Non-pigmented ciliary epithelial cell (primary cell): ENCODE measurements around the gene TOP2A.

Experiments
- DNase-seq: peaks from one replicate; pipeline ENCODE4 v3.0.0-alpha.2; 2010; ENCODE audit warnings: low read depth

TOP2A gene

GRCh38 chr17:40356990-40357881 is 60.5 kb downstream of the TOP2A start:
- no peak for DNase-seq

- DNase-seq, result no peak
Observed at GRCh38 chr17:40355804-40356758, 61.6 kb downstream of the TOP2A start.

GRCh38 chr17:40355123-40355803 is 62.4 kb downstream of the TOP2A start:
- no peak for DNase-seq

GRCh38 chr17:40354221-40355122 is 63.2 kb downstream of the TOP2A start:
- DNase-seq, result no peak

GRCh38 chr17:40352779-40353394 is 64.8 kb downstream of the TOP2A start:
- DNase-seq, result no peak

- no peak for DNase-seq
Observed at GRCh38 chr17:40352237-40352778, 65.4 kb downstream of the TOP2A start.

- no peak for DNase-seq
Observed at GRCh38 chr17:40351359-40352236, 66.1 kb downstream of the TOP2A start.

GRCh38 chr17:40350689-40351358 is 66.9 kb downstream of the TOP2A start:
- DNase-seq, result no peak

GRCh38 chr17:40349895-40350688 is 67.6 kb downstream of the TOP2A start:
- no peak for DNase-seq

- no peak for DNase-seq
Observed at GRCh38 chr17:40349477-40349894, 68.2 kb downstream of the TOP2A start.

GRCh38 chr17:40348562-40349476 is 68.9 kb downstream of the TOP2A start:
- no peak for DNase-seq

- DNase-seq, result no peak
Observed at GRCh38 chr17:40348136-40348504, 69.6 kb downstream of the TOP2A start.

GRCh38 chr17:40347319-40348135 is 70.2 kb downstream of the TOP2A start:
- DNase-seq, result no peak

GRCh38 chr17:40346765-40347158 is 70.9 kb downstream of the TOP2A start:
- no peak for DNase-seq

- DNase-seq, result no peak
Observed at GRCh38 chr17:40345994-40346764, 71.5 kb downstream of the TOP2A start.
